NCI-H524 (cell line): ENCODE results near the gene PDIA6.

ENCODE experiments used
- DNase-seq, 2 experiments: peaks; one replicate each; lab custom pipeline; 2025; lab: John Stamatoyannopoulos, UW

The PDIA6 gene, protein sequence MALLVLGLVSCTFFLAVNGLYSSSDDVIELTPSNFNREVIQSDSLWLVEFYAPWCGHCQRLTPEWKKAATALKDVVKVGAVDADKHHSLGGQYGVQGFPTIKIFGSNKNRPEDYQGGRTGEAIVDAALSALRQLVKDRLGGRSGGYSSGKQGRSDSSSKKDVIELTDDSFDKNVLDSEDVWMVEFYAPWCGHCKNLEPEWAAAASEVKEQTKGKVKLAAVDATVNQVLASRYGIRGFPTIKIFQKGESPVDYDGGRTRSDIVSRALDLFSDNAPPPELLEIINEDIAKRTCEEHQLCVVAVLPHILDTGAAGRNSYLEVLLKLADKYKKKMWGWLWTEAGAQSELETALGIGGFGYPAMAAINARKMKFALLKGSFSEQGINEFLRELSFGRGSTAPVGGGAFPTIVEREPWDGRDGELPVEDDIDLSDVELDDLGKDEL

DNA sequence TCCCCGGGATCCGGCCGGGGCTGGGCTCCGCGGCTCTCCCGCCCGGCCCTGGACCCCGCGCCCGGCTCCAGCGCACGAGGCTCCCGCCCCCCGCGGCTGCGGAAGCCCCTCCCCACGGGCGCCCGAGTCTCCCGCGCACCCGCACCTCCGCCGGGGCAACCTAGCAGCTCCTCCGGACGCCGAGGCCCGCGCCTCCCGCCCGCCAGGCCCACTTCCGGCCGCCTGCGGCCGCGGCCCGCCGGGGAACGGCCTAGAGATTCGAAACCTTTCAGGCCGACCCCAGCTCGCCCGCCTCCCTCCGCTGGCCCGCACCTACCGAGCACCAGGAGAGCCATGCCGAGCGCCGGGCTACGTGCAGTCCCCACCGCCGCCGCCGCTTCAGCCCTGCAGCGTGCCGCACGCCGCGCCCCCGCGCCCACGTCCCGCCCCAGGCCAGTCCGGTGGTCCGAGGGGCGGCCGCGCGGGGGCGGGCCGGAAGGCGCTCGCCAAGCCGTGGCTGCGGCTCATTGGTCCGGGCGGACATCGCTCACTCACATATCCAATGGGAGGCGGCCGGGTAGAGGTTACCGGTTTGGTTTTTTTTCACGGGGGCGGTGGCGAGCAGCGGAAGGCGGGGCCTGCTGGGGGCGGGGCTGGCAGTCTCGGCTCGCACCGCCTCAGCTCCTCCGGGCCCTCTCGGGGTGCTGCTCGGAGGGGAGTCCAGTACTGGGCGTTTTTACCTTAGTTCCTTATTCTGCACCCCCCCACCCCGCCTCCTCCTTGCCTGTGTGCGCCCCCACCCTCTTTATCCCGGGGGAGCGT, at the start of gene PDIA6:
PDIA6 (minus strand) TSS at position 424 of the 801 bp plus-strand sequence; CDS start at position 335, 89 bp downstream.
- peak; percentile 92 to 96 for DNase-seq

DNA sequence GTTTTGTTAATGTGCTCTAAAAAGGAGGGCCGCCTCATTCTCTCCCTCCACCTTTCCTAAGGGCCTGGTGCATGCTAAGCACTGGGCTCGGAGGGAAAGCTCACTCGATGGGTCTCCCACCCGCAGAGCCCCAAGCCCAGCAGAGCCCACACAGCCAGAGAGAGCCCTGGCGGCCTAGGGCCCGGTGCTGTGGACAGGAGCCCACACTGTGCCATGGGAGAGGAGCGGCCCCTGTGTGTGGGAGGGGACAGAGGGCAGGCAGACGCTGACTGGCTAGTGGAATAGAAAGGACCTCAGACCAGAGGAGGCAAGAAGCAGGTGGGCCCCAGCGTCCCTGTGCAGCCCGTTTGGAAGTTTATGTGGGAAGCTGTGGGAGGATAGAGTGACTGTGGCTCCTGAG, 49.7 kb upstream of the PDIA6 start:
- no peak for DNase-seq

DNA sequence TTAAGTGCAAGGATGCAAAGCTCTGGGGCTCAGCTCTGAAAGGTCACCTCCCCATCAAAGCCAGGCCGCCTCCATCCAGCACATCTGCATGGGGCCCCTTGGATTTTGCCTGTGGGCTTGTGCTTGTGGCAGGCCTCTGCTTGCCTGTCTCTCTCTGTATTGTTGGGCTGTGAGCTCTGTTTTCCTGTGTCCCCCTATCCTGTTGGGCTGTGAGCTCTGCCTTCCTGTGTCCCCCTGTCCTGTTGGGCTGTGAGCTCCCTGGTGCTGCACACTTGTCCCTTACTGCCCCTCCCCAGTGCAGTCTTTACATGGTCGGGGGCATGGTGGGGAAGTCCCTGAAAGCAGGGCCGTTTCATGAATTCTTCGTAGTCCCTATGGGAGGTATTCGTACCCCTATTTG, 49.2 kb upstream of the PDIA6 start:
- DNase-seq = no peak

DNA sequence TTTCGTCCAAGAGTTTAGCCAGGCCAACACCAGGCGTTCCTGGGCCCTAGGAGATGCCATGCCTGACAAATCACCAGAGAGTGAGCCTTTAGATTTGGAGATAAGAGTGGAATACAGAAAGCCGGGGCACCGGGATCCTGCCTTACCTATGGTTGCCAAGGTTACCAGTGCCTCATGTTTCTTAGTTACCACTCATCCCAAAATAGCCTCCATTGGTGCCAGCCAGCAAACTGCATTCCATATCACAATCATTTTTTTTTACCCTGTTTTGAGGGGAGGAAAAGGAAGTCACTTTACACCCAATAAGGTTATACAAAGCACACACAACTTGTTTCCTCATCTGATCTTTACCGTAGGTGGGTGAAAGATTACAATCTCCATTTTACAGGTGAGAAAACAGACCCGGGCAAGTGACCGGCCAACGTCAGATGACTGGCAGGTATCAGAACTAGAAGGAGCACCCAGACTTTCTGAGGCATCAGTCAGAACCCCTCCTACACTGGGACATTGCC, 48.3 kb upstream of the PDIA6 start:
- no peak for DNase-seq

DNA sequence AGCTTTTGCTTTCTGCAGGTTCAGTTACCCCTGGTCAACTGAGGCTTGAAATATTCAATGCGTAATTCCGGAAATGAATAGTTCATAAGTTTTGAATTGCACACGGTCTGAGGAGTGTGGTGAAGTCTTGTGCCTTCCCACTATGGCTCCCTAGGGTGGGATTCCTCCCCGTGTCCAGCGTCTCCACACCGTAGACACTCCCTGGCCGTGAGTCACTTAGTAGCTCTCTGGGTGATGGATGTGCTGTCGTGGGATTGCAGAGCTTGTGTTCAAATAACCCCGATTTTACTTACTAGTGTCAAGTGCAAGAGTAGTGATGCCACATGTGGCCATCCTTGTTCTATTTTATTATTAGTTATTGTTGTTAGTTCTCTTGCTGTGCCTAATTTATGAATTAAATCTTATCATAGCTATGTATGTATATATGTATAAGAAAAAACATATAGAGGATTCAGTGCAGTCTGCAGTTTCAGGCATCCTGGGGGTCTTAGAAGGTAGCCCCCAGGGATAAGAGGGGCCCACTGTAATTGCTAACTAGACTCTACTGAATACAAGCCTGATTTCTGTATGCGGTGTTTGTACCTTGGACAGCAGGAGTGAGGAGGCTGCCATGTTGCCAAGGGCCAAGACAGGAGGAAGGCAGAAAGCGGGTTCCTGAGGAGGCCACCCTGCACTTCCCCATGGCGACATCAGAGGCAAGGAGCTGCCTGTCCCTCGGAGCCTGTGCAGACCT, 47.7 kb upstream of the PDIA6 start:
- DNase-seq = no peak

DNA sequence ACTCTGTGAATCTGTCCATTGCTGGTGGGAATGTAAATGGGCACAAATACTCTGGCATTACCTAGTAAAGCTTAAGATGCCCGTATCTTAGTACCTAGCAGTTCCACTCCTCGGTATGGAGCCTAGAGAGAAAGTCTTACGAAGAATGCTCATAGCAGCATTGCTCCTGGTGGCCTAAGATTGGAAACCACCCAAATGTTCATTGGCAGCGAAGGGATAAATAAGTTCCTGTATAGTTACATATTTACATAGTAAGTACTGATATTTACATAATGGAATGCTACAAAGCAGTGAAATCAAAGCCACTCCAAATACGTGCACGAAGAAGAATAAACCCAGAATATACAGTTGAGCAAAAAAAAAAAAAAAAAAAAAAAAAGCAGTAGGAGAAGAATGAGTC, 46.7 kb upstream of the PDIA6 start:
- DNase-seq = no peak

DNA sequence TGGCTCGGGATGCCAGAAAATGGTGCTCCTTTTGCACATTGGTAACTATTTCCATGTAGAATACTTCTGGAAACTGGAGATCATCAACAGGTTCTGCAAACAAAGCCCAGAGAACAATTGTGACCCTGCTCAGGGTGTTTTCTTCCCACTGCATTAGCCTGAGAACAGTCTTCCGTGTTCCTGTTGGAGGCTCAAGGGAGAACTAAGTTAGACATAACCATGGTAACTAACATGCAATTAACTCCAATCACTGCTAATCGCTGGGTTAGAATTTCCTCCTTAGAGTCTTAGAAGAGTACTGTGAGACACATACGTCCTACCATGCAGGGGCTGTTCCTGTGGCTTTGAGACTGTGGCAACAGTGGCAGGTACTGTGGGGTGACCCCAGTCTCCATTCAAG, 36.0 kb upstream of the PDIA6 start:
- DNase-seq = no peak

GRCh38 chr2:10847008-10847407, 34.4 kb upstream of the PDIA6 start:
- no peak for DNase-seq

- no peak for DNase-seq
These were observed 33.7 kb upstream of the PDIA6 start for GRCh38 chr2:10846110-10846861.

GRCh38 chr2:10845640-10846039, 33.1 kb upstream of the PDIA6 start:
- no peak for DNase-seq

DNA sequence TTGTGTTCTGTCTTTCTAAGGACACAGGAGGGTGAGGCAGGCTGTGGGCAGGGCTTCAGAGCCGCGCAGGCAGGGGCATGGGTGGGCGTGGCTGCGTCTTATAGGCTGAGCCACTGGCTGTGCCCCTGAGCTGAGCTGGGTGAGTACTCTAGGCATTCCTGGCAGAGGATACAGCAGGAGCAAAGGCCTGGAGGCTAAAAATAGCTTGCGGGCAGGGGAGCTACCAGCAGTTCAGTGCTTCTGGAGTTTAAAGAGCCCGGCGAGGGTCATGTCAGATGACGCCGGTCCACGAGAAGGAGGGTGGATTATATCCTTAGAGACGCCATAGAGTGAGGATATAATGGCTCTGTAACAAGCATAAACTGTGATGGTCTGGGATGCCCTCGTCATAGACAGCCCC, 31.5 kb upstream of the PDIA6 start:
- peak in 1 of 2 experiments; percentile 64 for DNase-seq

DNA sequence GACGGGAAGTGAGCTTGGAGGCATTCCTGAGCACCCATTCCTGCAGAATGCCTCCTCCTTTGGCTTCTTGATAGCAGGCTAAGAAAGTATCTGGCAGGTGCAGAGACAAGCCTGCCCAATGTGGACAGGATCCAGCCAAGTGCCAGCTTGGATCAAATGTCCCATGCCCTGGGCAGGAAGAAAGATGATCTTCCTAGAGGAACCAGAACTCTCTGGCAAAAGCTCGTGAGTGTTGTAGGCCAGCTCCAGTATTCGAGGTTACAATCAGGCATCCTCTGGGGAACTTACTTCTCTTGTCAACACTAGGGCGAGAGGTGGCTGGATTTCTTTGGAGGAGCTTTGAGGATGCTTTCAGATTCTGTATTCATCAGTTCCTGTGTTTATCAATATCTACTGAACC, 29.9 kb upstream of the PDIA6 start:
- no peak for DNase-seq

DNA sequence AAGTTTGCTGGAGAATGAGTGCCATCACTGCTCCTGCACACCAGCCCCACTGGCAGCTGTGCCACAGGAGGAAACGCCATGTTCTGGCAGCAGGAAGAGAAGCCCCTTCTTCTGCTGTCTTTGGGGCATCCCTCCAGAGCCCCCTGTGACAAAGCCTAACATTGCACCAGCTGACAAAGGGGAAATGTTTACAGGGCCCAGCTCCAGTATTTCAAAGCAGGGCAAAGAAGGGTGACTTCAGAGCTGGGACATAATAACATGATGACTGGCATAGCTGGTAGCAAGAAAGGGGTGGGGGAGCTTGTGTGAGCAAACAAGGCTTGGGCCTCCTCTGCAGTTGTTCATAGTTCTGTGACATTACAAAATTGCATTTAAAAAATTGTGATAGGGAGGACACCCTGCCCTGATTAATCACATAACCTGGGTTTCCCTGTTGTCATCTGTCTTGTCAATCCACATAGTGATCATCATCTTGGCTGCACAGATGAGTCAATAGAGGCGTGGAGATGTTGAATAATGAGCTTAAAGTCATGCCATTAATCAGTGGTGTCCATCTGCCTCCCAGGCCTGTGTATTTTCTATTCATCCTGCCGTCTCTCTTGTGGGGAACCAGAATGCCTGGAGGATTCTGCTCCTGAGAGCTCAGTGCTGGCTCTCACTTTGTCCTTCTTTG, 29.1 kb upstream of the PDIA6 start:
- DNase-seq = peak in 1 of 2 experiments; percentile 28

GRCh38 chr2:10839813-10840212, 27.2 kb upstream of the PDIA6 start:
- DNase-seq = no peak

DNA sequence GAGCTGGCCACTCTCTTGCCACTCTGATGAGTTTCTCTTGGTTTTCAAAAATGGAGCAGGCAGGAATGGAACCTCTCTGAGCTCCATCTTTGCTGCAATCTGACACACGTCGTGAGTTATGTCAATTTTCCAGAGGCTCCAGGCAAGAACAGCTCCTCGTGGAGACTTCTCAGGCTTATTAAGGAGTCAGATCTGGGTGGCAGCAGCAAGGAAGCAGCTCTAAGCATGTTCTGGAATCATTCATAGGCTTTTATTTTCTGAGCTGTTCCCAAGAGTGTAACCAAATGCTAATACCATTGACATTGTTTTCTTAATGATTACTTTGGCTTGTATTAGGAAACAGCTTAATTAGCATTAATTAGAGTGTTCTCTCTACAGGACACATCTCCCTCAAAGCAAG, 26.1 kb upstream of the PDIA6 start:
- DNase-seq = no peak

DNA sequence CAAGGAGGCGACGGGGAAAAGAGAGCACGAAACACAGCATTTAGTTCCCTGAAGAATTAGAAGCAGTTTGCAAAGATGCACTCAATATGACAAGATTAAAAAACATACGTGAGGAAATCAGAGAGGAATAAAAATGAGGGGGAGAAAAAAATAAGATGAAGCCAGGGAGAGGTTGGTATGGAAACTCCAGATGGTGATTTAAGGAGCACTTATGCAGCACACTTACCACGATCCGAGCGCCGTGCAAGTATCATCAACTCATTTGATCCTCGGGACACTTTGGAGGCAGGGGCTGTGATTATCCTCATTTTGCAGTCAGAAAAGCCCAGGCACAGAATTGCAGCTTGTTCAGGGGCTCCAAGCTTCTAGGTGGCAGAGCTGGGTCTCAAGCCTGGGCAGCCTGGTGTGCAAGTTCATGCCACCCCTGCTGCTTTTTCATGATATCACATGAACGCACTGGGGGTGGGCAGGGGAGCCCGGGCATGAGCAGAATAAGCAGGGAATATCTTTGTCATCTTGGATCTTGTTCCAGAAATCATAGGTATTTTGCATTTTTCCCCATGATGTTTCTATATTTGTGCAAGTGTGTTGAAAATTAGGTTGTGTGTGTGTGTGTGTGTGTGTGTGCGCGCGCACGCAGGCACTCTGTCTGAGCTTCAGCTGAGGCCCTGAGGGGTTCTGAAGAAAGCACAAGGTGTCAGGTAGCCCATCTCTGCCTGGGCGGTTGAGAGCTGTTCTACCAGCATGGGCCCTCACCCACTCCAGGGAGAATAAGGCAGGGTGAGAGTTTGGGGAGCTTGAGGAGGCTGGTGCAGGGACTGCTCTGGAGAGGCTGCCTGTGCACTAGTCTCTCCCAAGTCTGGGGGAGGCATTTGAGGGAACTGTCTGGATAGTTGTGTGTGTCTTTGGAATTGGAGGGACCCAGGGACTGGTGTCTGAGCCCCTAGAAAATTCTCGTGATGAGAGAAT, 25.0 kb upstream of the PDIA6 start:
- DNase-seq = peak; percentile 77 to 94

DNA sequence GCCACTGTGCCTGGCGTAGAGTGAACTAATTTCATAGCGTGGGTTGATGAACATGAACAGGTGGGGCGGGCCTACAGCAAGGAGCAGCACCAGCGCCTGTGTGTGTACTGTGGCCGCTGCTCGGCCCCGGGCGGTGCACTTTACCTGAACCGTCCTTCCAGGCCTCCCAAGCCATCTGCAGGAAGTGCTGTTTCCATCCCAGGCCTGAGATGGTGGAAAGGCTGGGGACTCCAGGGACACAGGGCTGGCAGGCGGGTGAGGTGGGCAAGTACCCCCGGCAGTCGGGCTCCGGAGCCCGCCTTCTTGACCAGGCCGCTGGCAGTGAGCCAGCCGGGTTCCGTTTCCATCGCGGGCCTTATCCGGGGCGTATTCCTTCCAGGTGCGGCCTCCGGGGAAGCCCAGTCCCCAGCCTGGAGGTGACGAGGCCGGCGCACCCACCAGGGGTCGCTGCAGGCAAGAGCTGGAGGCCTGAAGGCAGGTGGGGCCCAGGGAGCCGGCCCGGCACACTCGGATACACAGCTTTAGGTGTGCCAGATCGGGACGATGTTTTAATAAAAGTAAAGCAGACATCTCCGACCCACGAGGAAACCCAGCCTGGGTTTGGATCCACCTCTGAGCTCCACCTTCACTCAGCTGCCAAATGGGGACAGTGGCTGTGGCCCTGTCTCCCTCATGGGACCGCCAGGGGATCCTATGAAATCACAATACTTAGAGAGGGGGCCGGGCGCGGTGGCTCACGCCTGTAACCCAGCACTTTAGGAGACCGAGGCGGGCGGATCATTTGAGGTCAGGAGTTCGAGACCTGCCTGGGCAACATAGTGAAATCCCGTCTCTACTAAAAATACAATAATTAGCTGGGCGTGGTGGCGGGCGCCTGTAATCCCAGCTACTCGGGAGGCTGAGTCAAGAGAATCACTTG, 22.7 kb upstream of the PDIA6 start:
- peak; percentile 48 to 83 for DNase-seq

DNA sequence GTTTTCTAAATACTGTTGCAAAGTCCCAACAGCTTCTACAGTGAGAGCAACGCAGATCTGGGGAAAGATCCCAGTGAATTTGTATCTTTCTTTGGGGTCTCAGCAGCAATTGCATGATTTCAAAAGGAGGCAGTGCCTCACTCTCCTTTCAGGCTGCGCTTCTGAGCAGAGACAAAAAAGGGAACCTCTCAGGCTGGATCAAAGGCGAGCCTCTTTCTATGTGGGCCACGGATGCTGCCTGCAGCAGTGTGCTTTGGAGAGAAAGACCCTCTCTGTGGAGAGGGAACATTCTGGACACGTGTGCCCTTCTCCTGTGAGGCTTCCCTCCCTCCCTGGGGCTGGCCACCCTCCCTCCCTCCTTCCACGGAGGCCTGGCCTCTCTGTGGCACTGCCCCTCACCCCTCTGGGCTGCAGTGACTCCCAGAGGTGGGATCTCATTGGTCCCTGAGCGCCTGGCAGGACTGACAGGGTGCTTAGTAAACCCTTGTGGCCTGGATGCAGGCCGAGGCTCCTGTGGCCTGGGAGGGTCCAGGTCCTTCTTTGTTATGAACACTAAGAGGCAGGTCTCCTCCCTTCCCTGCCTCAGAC, 21.6 kb upstream of the PDIA6 start:
- DNase-seq = no peak
